Keratinocyte (primary cell): ENCODE results near the gene MYPN.

ENCODE experiments used
- CTCF ChIP-seq, 3 experiments: IDR thresholded peaks in 1 of 3; conservative IDR thresholded peaks in 1 of 3; optimal IDR thresholded peaks in 1 of 3; 2 replicates in 2 of 3; 3 replicates in 1 of 3; pipeline versions ENCODE3 to v1.5.1; 2011; ENCODE audit warnings: low read length in 3 of 3, mild to moderate bottlenecking in 3 of 3, moderate library complexity in 2 of 3, control low read depth in 1 of 3, inconsistent platforms in 1 of 3; ENCODE audit not compliant: insufficient read depth in 2 of 3; ENCODE audit errors: extremely low read depth in 1 of 3
- EZH2 ChIP-seq: IDR thresholded peaks from one replicate; pipeline ENCODE4 v1.6.1; 2012; ENCODE audit warnings: inconsistent platforms, mild to moderate bottlenecking, low read length, moderate library complexity

DNA sequence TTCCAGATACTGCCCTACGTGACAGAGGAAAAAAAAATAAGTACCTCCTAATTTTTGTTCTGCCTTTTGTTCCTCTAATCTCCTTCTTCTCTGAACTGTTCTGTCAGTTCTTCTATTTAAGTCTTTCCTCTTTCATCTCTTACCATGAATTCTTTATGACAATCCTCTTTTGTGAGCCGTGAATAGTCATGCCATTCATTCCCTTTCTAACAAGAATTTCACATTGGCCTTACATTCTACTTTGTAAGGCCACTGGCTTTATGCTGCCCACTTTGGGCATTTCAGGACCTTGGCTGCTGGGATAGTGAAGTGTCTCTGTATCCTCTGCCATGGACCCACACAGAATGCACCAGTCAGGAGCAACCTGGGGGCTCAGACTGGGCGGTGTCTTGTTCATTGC lies 69.7 kb downstream of the MYPN start:
- no peak for TF ChIP-seq CTCF (optimal IDR thresholded peaks at IDR 0.05 in 1 of 3, IDR thresholded peaks at IDR 0.05 in 1 of 3, conservative IDR thresholded peaks at IDR 0.05 in 1 of 3; ENCODE audit: extremely low read depth in 1 of 3, insufficient read depth in 2 of 3, low read length in 3 of 3)
- TF ChIP-seq EZH2: no peak
